HEK293 (cell line): ENCODE measurements around the gene GMDS.

Source experiments
- AEBP2 ChIP-seq: fragments of 450-650 bp; formaldehyde crosslinking; IDR thresholded peaks from 2 replicates; pipeline ENCODE4 v1.5.1; 2016; ENCODE audit warnings: missing biosample characterization, missing genetic modification characterization, borderline replicate concordance
- GFI1B ChIP-seq: fragments of 450-650 bp; formaldehyde crosslinking; IDR thresholded peaks from 2 replicates; pipeline ENCODE4 v1.5.1; 2016; ENCODE audit warnings: missing biosample characterization, missing genetic modification characterization
- GLI2 ChIP-seq: fragments of 450-650 bp; formaldehyde crosslinking; IDR thresholded peaks from 2 replicates; pipeline ENCODE4; 2017; ENCODE audit warnings: missing biosample characterization, missing genetic modification characterization, low read depth, borderline replicate concordance
- GLIS1 ChIP-seq: fragments of 450-650 bp; formaldehyde crosslinking; IDR thresholded peaks from 2 replicates; pipeline ENCODE4 v1.5.1; 2016; ENCODE audit warnings: missing biosample characterization, missing genetic modification characterization
- KLF10 ChIP-seq: fragments of 450-650 bp; IDR thresholded peaks from 2 replicates; pipeline ENCODE4 v1.5.1; 2018; ENCODE audit warnings: missing biosample characterization, mild to moderate bottlenecking, missing genetic modification characterization
- SCRT1 ChIP-seq: fragments of 450-650 bp; formaldehyde crosslinking; IDR thresholded peaks from 2 replicates; pipeline ENCODE4 v1.5.1; 2016; ENCODE audit warnings: missing biosample characterization, missing genetic modification characterization, borderline replicate concordance
- ZBTB11 ChIP-seq: fragments of 450-650 bp; formaldehyde crosslinking; conservative IDR thresholded peaks from 2 replicates; pipeline ENCODE4 v1.5.1; 2016; ENCODE audit warnings: low read depth, missing biosample characterization, missing genetic modification characterization
- ZNF146 ChIP-seq: fragments of 450-650 bp; formaldehyde crosslinking; IDR thresholded peaks from 2 replicates; pipeline ENCODE4 v1.5.1; 2016; ENCODE audit warnings: missing biosample characterization, missing genetic modification characterization
- ZNF148 ChIP-seq: fragments of 450-650 bp; formaldehyde crosslinking; IDR thresholded peaks from 2 replicates; pipeline ENCODE4 v1.5.0; 2017; ENCODE audit warnings: missing biosample characterization, missing genetic modification characterization, borderline replicate concordance
- ZNF239 ChIP-seq: fragments of 450-650 bp; formaldehyde crosslinking; IDR thresholded peaks from 2 replicates; pipeline ENCODE4 v1.5.1; 2016; ENCODE audit warnings: missing biosample characterization, missing genetic modification characterization
- ZNF266 ChIP-seq: fragments of 450-650 bp; formaldehyde crosslinking; IDR thresholded peaks from 2 replicates; pipeline ENCODE4 v1.5.1; 2016; ENCODE audit warnings: missing biosample characterization, missing genetic modification characterization, low read depth
- ZNF324 ChIP-seq: fragments of 450-650 bp; formaldehyde crosslinking; IDR thresholded peaks from 2 replicates; pipeline ENCODE4 v1.5.1; 2016; ENCODE audit warnings: missing biosample characterization, missing genetic modification characterization
- ZNF362 ChIP-seq: fragments of 450-650 bp; formaldehyde crosslinking; IDR thresholded peaks from 2 replicates; pipeline ENCODE4 v1.5.1; 2016; ENCODE audit warnings: missing biosample characterization, missing genetic modification characterization
- ZNF394 ChIP-seq: fragments of 450-650 bp; formaldehyde crosslinking; IDR thresholded peaks from 2 replicates; pipeline ENCODE4 v1.5.1; 2016; ENCODE audit warnings: missing biosample characterization, missing genetic modification characterization, mild to moderate bottlenecking, moderate library complexity, borderline replicate concordance
- ZNF596 ChIP-seq: fragments of 450-650 bp; IDR thresholded peaks from 2 replicates; pipeline ENCODE4 v1.5.0; 2018; ENCODE audit warnings: missing biosample characterization, mild to moderate bottlenecking, missing genetic modification characterization, moderate library complexity
- ZNF624 ChIP-seq: fragments of 450-650 bp; formaldehyde crosslinking; IDR thresholded peaks from 2 replicates; pipeline ENCODE4 v1.5.1; 2017; ENCODE audit warnings: missing biosample characterization, missing genetic modification characterization
- ZNF626 ChIP-seq: fragments of 450-650 bp; sonication (Bioruptor Pico); formaldehyde crosslinking; IDR thresholded peaks from 2 replicates; pipeline ENCODE4 v1.5.1; 2018; ENCODE audit warnings: missing biosample characterization, missing genetic modification characterization, inconsistent platforms
- ZNF785 ChIP-seq: fragments of 450-650 bp; formaldehyde crosslinking; IDR thresholded peaks from 2 replicates; pipeline ENCODE4 v1.5.1; 2016; ENCODE audit warnings: missing biosample characterization, missing genetic modification characterization
- ZSCAN4 ChIP-seq: fragments of 450-650 bp; formaldehyde crosslinking; IDR thresholded peaks from 2 replicates; pipeline ENCODE4 v1.5.1; 2017; ENCODE audit warnings: missing biosample characterization, missing genetic modification characterization
- TF ChIP-seq, protein P1 (sequence below): fragments of 450-650 bp; formaldehyde crosslinking; IDR thresholded peaks from 2 replicates; pipeline ENCODE4 v1.5.1; 2016; ENCODE audit warnings: missing biosample characterization, missing genetic modification characterization
- TF ChIP-seq, protein P2 (sequence below): fragments of 450-650 bp; formaldehyde crosslinking; IDR thresholded peaks from 2 replicates; pipeline ENCODE4 v1.5.1; 2017; ENCODE audit warnings: missing biosample characterization, missing genetic modification characterization
- TF ChIP-seq, protein P3 (sequence below): fragments of 450-650 bp; formaldehyde crosslinking; IDR thresholded peaks from 2 replicates; pipeline ENCODE4 v1.5.1; 2016; ENCODE audit warnings: missing biosample characterization, missing genetic modification characterization

GMDS gene

DNA sequence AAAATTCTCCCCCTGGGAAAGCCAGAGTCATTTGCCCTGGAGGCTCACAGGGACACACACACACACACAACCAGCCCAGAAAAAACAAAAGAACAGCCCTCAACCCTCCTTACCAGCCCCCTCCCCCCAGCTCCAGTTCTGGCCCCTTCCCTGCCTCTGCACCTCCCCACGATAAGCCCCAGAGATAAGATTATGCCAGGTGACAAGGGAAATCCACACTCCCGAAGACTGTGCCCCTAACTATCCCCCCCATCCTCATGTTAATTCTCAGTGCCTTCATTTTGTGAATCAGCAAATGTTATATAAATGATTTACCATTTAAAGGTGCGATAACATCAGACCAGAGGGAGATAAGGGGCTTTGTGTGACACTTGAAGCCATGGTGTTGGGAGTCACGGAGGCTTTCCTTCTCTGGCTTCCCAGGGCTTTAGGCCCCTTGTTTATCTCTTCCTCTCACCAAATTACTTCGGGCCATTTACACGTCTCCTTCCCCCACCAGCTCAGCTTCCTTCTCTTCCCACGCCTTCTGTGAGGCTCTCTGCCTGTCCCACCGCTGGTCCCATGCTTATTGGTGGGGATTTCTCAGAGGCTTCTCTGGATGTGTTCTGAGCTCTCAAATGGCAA lies 648.2 kb downstream of the GMDS start (continued):
- TF ChIP-seq ZNF626 (tag by site-specific recombination) (no peak), ZBTB11 (tag by site-specific recombination) (peak; percentile 17; the same call in 1 of the 2 replicates), ZNF324 (tag by site-specific recombination) (peak; percentile 47), ZNF785 (tag by site-specific recombination) (no peak), KLF10 (peak; percentile 54; the same call in 1 of the 2 replicates), ZNF266 (tag by site-specific recombination) (no peak), GLI2 (tag by site-specific recombination) (peak; percentile 67), ZNF596 (tag by site-specific recombination) (0 out of 2 replicates have a peak, but pooled peaks have one; percentile 24), ZNF148 (no peak), ZNF624 (no peak), ZNF362 (tag by site-specific recombination) (no peak), SCRT1 (tag by site-specific recombination) (no peak), ZNF146 (tag by site-specific recombination) (no peak), ZNF394 (tag by site-specific recombination) (no peak; the same call in 1 of the 2 replicates), GLIS1 (tag by site-specific recombination) (peak; percentile 26), GFI1B (tag by site-specific recombination) (peak; percentile 25; the same call in 1 of the 2 replicates), ZNF239 (tag by site-specific recombination) (no peak), AEBP2 (no peak), ZSCAN4 (tag by site-specific recombination) (peak; percentile 68)
- TF ChIP-seq, protein P1, sequence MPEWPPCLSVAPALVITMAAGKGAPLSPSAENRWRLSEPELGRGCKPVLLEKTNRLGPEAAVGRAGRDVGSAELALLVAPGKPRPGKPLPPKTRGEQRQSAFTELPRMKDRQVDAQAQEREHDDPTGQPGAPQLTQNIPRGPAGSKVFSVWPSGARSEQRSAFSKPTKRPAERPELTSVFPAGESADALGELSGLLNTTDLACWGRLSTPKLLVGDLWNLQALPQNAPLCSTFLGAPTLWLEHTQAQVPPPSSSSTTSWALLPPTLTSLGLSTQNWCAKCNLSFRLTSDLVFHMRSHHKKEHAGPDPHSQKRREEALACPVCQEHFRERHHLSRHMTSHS (tag by site-specific recombination): no peak
- TF ChIP-seq, protein P2, sequence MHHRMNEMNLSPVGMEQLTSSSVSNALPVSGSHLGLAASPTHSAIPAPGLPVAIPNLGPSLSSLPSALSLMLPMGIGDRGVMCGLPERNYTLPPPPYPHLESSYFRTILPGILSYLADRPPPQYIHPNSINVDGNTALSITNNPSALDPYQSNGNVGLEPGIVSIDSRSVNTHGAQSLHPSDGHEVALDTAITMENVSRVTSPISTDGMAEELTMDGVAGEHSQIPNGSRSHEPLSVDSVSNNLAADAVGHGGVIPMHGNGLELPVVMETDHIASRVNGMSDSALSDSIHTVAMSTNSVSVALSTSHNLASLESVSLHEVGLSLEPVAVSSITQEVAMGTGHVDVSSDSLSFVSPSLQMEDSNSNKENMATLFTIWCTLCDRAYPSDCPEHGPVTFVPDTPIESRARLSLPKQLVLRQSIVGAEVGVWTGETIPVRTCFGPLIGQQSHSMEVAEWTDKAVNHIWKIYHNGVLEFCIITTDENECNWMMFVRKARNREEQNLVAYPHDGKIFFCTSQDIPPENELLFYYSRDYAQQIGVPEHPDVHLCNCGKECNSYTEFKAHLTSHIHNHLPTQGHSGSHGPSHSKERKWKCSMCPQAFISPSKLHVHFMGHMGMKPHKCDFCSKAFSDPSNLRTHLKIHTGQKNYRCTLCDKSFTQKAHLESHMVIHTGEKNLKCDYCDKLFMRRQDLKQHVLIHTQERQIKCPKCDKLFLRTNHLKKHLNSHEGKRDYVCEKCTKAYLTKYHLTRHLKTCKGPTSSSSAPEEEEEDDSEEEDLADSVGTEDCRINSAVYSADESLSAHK (tag by site-specific recombination): no peak
- TF ChIP-seq, protein P3, sequence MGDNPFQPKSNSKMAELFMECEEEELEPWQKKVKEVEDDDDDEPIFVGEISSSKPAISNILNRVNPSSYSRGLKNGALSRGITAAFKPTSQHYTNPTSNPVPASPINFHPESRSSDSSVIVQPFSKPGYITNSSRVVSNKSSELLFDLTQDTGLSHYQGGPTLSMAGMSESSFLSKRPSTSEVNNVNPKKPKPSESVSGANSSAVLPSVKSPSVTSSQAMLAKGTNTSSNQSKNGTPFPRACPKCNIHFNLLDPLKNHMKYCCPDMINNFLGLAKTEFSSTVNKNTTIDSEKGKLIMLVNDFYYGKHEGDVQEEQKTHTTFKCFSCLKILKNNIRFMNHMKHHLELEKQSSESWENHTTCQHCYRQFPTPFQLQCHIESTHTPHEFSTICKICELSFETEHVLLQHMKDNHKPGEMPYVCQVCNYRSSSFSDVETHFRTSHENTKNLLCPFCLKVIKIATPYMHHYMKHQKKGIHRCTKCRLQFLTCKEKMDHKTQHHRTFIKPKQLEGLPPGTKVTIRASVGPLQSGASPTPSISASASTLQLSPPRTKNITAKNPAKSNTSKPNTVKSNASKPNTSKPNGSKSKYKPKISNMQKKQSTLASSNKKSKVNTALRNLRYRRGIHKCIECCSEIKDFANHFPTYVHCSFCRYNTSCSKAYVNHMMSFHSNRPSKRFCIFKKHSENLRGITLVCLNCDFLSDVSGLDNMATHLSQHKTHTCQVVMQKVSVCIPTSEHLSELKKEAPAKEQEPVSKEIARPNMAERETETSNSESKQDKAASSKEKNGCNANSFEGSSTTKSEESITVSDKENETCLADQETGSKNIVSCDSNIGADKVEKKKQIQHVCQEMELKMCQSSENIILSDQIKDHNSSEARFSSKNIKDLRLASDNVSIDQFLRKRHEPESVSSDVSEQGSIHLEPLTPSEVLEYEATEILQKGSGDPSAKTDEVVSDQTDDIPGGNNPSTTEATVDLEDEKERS (tag by site-specific recombination): no peak
